SJSA1 (cell line): ENCODE data around the gene ELAVL4. TPM values are rescaled to one million over a fixed set of nuclear protein-coding genes. Genes with fewer than 3 reads are reported as not detected.

ENCODE experiments used
- total RNA-seq: library from RNA; depleted of rRNA; stranded (reverse); fragments of >200 nt; shearing (Covaris generic); gene quantifications from 2 replicates; pipeline ENCODE4 v1.2.3, GENCODE V29; 2014; rRNA removed

ELAVL4 gene
- total RNA-seq, 1 experiment from 2014 or later, result not detected

Other genes with a start within 250 kb of the ELAVL4 start
- gene AGBL4, start 85.0 kb upstream of the ELAVL4 start, total RNA-seq, result not detected in 2 replicates